Breast epithelium (tissue), 4 donors: ENCODE results near the gene ZNF468. TPM values are rescaled to one million over a fixed set of nuclear protein-coding genes. Genes with fewer than 3 reads are reported as not detected.

ENCODE experiments used
- DNase-seq, 2 donors: peaks; one replicate each; pipeline ENCODE4 v3.0.0-alpha.2; 2019; ENCODE audit warnings: low spot score in 2 of 2
- H3K27ac ChIP-seq, 2 donors: fragments of 200-600 bp; sonication (generic) in 1 of 2; one replicate each; pipeline ENCODE4 v1.5.1; 2016 to 2019; ENCODE audit warnings: mild to moderate bottlenecking in 1 of 2
- H3K27me3 ChIP-seq, 2 donors: fragments of 200-600 bp; sonication (generic) in 1 of 2; one replicate each; pipeline versions ENCODE4 v1.5.1 to v1.6.0; 2017 to 2019; ENCODE audit warnings: control low read depth in 1 of 2, mild to moderate bottlenecking in 1 of 2
- H3K36me3 ChIP-seq: fragments of 200-600 bp; one replicate; pipeline ENCODE4 v1.5.1; 2019
- H3K4me1 ChIP-seq, 2 donors: fragments of 200-600 bp; sonication (generic); one replicate each; pipeline ENCODE4 v1.5.1; 2016 to 2019; ENCODE audit warnings: control low read depth in 1 of 2
- H3K4me3 ChIP-seq, 3 donors: fragments of 200-600 bp; sonication (generic); 1 replicate in 2 of 3; 2 replicates in 1 of 3; pipeline ENCODE4 v1.5.1; 2016 to 2019; ENCODE audit warnings: mild to moderate bottlenecking in 3 of 3, moderate library complexity in 2 of 3
- H3K9me3 ChIP-seq, 2 donors: fragments of 200-600 bp; sonication (generic) in 1 of 2; one replicate each; pipeline ENCODE4 v1.5.1; 2016 to 2019; ENCODE audit warnings: control low read depth in 1 of 2
- POLR2A ChIP-seq: fragments of 450-650 bp; IDR thresholded peaks from one replicate; pipeline ENCODE4 v1.6.1; 2016; ENCODE audit warnings: antibody characterized with exemption, mild to moderate bottlenecking, moderate library complexity
- POLR2AphosphoS5 ChIP-seq, 3 donors: sonication (generic); formaldehyde crosslinking; IDR thresholded peaks; one replicate each; pipeline ENCODE4 v1.6.1; 2017; ENCODE audit warnings: antibody characterized with exemption in 3 of 3
- intact Hi-C: fragments of 100-400 bp; cut with DNase I; formaldehyde crosslinking; loops from one replicate; pipeline ENCODE4 v1.15.1; 2023; ENCODE audit warnings: low total_unique reads
- total RNA-seq, 3 donors: library from RNA; depleted of rRNA; stranded (reverse); fragments of >200 nt; gene quantifications; one replicate each; pipeline ENCODE4 v1.1.0, GENCODE V29; 2016
- TF ChIP-seq, protein P1 (sequence below), 3 donors: fragments of 450-650 bp; IDR thresholded peaks; one replicate each; pipeline ENCODE4 v1.5.1; 2016 to 2017; ENCODE audit warnings: antibody characterized with exemption in 3 of 3, mild to moderate bottlenecking in 3 of 3, moderate library complexity in 3 of 3

The ZNF468 gene
- total RNA-seq, 3 donors from 2014 or later: 14.9 to 38.2 (median 22.6) TPM

DNA sequence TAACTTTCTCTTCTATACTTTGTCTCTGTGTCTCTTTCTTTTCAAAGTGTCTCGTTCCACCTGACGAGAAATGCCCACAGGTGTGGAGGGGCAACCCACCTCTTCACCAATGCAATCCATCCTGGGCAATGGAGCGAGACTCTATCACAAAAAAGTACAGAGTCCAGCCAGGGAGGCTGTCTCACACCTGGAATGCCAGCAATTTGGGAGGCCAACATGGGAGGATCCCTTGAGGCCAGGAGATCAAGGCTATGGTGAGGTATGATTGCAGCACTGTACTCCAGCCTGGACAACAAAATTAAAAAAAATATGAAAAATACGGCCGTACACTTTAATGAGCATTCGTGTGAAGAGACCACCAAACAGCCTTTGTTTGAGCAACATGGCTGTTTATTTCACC, 68.0 kb downstream of the ZNF468 start:
- TF ChIP-seq, protein P1, sequence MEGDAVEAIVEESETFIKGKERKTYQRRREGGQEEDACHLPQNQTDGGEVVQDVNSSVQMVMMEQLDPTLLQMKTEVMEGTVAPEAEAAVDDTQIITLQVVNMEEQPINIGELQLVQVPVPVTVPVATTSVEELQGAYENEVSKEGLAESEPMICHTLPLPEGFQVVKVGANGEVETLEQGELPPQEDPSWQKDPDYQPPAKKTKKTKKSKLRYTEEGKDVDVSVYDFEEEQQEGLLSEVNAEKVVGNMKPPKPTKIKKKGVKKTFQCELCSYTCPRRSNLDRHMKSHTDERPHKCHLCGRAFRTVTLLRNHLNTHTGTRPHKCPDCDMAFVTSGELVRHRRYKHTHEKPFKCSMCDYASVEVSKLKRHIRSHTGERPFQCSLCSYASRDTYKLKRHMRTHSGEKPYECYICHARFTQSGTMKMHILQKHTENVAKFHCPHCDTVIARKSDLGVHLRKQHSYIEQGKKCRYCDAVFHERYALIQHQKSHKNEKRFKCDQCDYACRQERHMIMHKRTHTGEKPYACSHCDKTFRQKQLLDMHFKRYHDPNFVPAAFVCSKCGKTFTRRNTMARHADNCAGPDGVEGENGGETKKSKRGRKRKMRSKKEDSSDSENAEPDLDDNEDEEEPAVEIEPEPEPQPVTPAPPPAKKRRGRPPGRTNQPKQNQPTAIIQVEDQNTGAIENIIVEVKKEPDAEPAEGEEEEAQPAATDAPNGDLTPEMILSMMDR (IDR thresholded peaks at IDR 0.05): no peak
- TF ChIP-seq POLR2AphosphoS5 (IDR thresholded peaks at IDR 0.05) (no peak), POLR2A (no peak)
- Histone ChIP-seq H3K27ac (no peak overlapping the region), H3K27me3 (no peaks in the 10 kb centered on the region), H3K4me1 (no peaks in the 10 kb centered on the region), H3K4me3 (no peak overlapping the region), H3K36me3 (no peaks in the 10 kb centered on the region), H3K9me3 (peaks cover 0 to 7% of the 10 kb centered on the region in 2 donors)
- intact Hi-C loops: no loop called here
- no peak for DNase-seq

Other genes with a start within 250 kb of the ZNF468 start
- 100 to 1,000 TPM in 1 of 3 donors, 10 to 100 TPM in 2; 61.0 to 120 (median 71.8) TPM for gene ZNF83, start 219.3 kb downstream of the ZNF468 start, total RNA-seq
- 10 to 100 TPM; 11.8 to 23.0 (median 16.7) TPM for gene ZNF611, start 122.6 kb downstream of the ZNF468 start, total RNA-seq
- 10 to 100 TPM in 2 of 3 donors, 1 to 10 TPM in 1; 9.8 to 13.3 (median 12.4) TPM for gene ZNF600, start 70.8 kb downstream of the ZNF468 start, total RNA-seq
- gene ZNF28, start 36.0 kb downstream of the ZNF468 start, total RNA-seq: 10 to 100 TPM; 10.2 to 23.0 (median 15.7) TPM
- gene ZNF320, start 40.0 kb upstream of the ZNF468 start, total RNA-seq: 10 to 100 TPM; 15.2 to 22.0 (median 18.4) TPM
- 1 to 10 TPM; 4.5 to 10.0 (median 5.2) TPM for gene ZNF888, start 65.8 kb upstream of the ZNF468 start, total RNA-seq
- gene ZNF816, start 105.3 kb upstream of the ZNF468 start, total RNA-seq: 10 to 100 TPM in 2 of 3 donors, 1 to 10 TPM in 1; 7.5 to 16.5 (median 15.1) TPM
- not detected for gene ERVV-1, start 156.3 kb upstream of the ZNF468 start, total RNA-seq
- gene ERVV-2, start 187.1 kb upstream of the ZNF468 start, total RNA-seq: not detected
- gene ZNF160, start 245.8 kb upstream of the ZNF468 start, total RNA-seq: 10 to 100 TPM; 34.9 to 87.2 (median 52.8) TPM